ENCODE results near the gene TUBGCP6. TPM values are rescaled to one million over a fixed set of nuclear protein-coding genes. Genes with fewer than 3 reads are reported as not detected.

The TUBGCP6 gene
- total and polyA plus RNA-seq, 2 donors (not counting 1 experiment from before 2014, with no cell fraction given), result 137 to 178 TPM

- Mint-ChIP-seq H3K4me1 (peaks cover 36% of the 10 kb centered on the region), H3K9me3 (ENCODE audit: insufficient read depth) (no peaks in the 10 kb centered on the region), H3K27ac (peak within 1 kb of the TSS; percentile 86), H3K27me3 (no peaks in the 10 kb centered on the region), H3K4me3 (peak within 1 kb of the TSS; percentile 90)
- ATAC-seq (ENCODE audit: low read depth) (peak; percentile 60), DNase-seq (peak; percentile 92)
- no peaks in the 10 kb centered on the region for H4K20me1 ChIP-seq (ENCODE audit: control insufficient read depth, insufficient read depth, low read length, poor library complexity, severe bottlenecking)
- CTCF ChIA-PET, result no interaction called here
- WGBS (ENCODE audit: insufficient coverage), result 3% methylated on average over 49 of the region's 90 CpGs
- peak within 1 kb of the TSS; percentile 99 for H3K4me2 ChIP-seq (replicated peaks; ENCODE audit: low read depth, low read length, poor library complexity, severe bottlenecking)
- TF ChIP-seq CTCF (IDR thresholded peaks at IDR 0.05), result no peak
- TF ChIP-seq EZH2 (IDR thresholded peaks at IDR 0.05; ENCODE audit: borderline replicate concordance, insufficient read depth, low read depth, low read length, poor library complexity, severe bottlenecking), result no peak
- peaks cover 0 to 17% (median 2%) of the 10 kb centered on the region in 4 experiments for H3K27me3 ChIP-seq (replicated peaks in 1 of 4; ENCODE audit: control extremely low read depth in 1 of 4, control insufficient read depth in 3 of 4, insufficient read depth in 4 of 4, low read length in 3 of 4)
- peaks cover 0 to 7% of the 10 kb centered on the region in 2 experiments for H3K36me3 ChIP-seq (replicated peaks in 1 of 2; ENCODE audit: control extremely low read depth in 1 of 2, control insufficient read depth in 1 of 2, extremely low read depth in 1 of 2, insufficient read depth in 2 of 2, low read length in 1 of 2)
- no peaks in the 10 kb centered on the region for H3K9me3 ChIP-seq (ENCODE audit: control extremely low read depth in 1 of 3, control insufficient read depth in 2 of 3, insufficient read depth in 1 of 3, low read length in 2 of 3)
- peak within 1 kb of the TSS; percentile 80 for H3K9ac ChIP-seq (ENCODE audit: low read length)
- H3K27ac ChIP-seq (ENCODE audit: low read length in 2 of 2), result peak within 1 kb of the TSS; percentile 38 to 71
- peak within 1 kb of the TSS; percentile 52 to 76 (median 61) for H3K4me3 ChIP-seq (ENCODE audit: control extremely low read depth in 1 of 5, extremely low read depth in 1 of 5, insufficient read depth in 1 of 5, low read depth in 2 of 5, low read length in 4 of 5)
- POLR2A ChIA-PET, result interaction anchor here (0.6 kb wide), 1 partner anchor 11 kb away, joined by 3 read pairs; no protein-coding TSS in a partner anchor
- peaks cover 11% of the 10 kb centered on the region for H3K79me2 ChIP-seq (ENCODE audit: control insufficient read depth, insufficient read depth, low read length)
- H3K4me1 ChIP-seq (ENCODE audit: control insufficient read depth in 2 of 2, insufficient read depth in 2 of 2, low read length in 2 of 2), result peaks cover 50 to 54% of the 10 kb centered on the region in 2 donors
- peak within 1 kb of the TSS; percentile 76 for H2AFZ ChIP-seq (ENCODE audit: insufficient read depth, low read depth, low read length, poor library complexity, severe bottlenecking)
- intact Hi-C loops (cut with micrococcal nuclease), result loop anchor here (2.0 kb wide), 1 partner anchor 15 kb away; the partner anchor contains the start of gene SELENOO
Measured at GRCh38 chr22:50185375-50186087, 59.3 kb downstream of the TUBGCP6 start, which contains the start of gene TRABD. Gene TRABD, plus strand, starts transcription at chr22:50185913. Its CDS starts 7,148 bp downstream, at chr22:50193061.

Data from B cell (primary cell).